ENCODE measurements around the gene USH1G. TPM values are rescaled to one million over a fixed set of nuclear protein-coding genes. Genes with fewer than 3 reads are reported as not detected.
A peak's percentile ranks its signal among the peaks of the same experiment; 100 is the strongest.

USH1G gene
- total RNA-seq, 1 donor from 2014 or later, result 0.21 TPM

- peaks cover 6% of the 10 kb centered on the region for H3K36me3 ChIP-seq
- H3K27me3 ChIP-seq (ENCODE audit: low read depth), result peaks cover 27% of the 10 kb centered on the region
- DNase-seq (no peak), ATAC-seq (peak in 1 of 2 donors; percentile 38)
- TF ChIP-seq CTCF (IDR thresholded peaks at IDR 0.05), result no peak
- H3K9me3 ChIP-seq, result no peaks in the 10 kb centered on the region
- H3K27ac ChIP-seq, result no peak overlapping the region
- H3K4me3 ChIP-seq, result no peak overlapping the region
- H3K4me1 ChIP-seq, result peaks cover 30% of the 10 kb centered on the region
- intact Hi-C loops (cut with DNase I), result no loop called here
These were observed 45.3 kb upstream of the USH1G start for GRCh38 chr17:74968361-74968780.

DNA sequence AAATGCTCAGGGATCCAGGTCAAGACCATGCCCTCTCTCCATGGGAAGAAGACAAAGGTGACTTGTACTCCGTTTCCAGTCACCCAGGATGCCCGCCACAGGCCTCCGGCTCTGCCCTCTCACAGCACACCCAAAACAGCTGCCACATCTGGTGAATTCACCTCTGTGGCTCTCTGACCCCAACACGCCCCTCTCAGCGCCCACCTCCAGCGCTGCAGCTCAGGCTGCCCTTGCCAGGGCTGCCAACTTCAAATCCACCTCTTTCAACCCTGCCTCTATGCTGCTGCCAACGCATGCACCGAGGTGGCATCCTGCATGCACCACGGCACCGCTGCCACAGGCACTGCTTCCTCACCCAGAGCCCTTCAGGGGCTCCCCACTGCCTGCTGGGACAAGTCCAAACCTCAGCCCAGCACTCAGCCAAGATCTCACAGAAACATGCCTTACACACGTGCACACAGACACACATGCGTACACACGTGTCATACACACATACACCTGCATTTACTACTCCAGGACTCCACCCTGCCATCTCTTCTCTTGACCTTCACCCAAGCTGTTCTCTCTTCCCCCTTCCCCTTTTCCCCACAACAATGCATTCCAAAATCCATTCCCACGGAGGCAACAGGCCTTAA lies 42.0 kb upstream of the USH1G start:
- H3K9me3 ChIP-seq, result no peaks in the 10 kb centered on the region
- ATAC-seq, result no peak
- no peak overlapping the region for H3K4me3 ChIP-seq
- peaks cover 4% of the 10 kb centered on the region for H3K27me3 ChIP-seq (ENCODE audit: low read depth)
- peaks cover 12% of the 10 kb centered on the region for H3K36me3 ChIP-seq
- intact Hi-C loops (cut with DNase I), result no loop called here
- H3K27ac ChIP-seq, result no peak overlapping the region
- no peak for TF ChIP-seq CTCF (IDR thresholded peaks at IDR 0.05)
- DNase-seq, result no peak
- H3K4me1 ChIP-seq, result peaks cover 28% of the 10 kb centered on the region

DNA sequence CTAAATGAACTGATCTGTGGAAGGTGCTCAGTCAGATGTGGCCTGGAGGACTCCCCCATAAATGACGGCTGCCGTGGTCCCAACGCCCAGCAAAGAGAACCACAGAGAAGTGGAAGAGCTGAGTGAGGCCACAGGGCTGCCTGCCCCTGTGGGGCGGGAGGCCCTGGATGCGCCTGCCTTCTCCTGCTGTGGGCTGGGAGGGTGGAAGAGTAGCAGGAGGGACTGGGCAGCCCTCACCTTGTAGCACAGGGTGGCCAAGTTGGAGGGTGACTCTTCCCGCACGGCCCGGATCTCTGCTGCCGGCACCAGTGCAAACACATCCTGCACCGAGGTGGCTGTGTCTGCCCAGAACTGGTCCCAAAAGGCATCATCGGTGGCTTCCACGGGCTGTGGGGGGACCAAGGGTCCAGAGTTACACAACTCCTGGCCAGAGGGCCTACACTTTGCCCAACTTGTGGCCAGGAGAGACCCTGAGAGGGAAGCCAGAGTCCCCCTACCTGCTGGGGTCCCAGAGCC lies 41.2 kb upstream of the USH1G start:
- H3K36me3 ChIP-seq, result peaks cover 12% of the 10 kb centered on the region
- intact Hi-C loops (cut with DNase I), result no loop called here

DNA sequence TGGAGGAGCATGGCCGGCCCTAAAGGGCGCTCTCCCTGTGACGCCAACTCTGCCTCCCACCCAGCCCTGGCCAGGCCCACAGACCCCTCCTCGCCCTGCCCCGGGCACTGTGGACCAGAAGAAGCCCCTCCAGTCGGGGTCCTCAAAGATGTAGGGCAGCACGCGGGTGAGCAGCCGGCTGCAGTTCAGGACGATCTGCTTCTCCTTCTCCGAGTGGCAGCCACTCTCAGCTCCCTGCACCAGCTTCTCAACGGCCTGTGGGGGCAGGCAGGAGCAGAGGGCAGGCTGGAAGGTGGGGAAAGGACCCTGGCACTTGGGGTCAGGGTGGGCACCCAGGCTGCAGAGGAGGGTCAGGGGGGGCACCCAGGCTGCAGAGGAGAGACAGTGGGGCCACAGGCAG lies 40.6 kb upstream of the USH1G start:
- Histone ChIP-seq H3K36me3 (peaks cover 12% of the 10 kb centered on the region), H3K9me3 (no peaks in the 10 kb centered on the region), H3K4me1 (peaks cover 19% of the 10 kb centered on the region), H3K27ac (no peak overlapping the region), H3K4me3 (no peak overlapping the region), H3K27me3 (ENCODE audit: low read depth) (peaks cover 1% of the 10 kb centered on the region)
- TF ChIP-seq CTCF (IDR thresholded peaks at IDR 0.05), result no peak
- DNase-seq, result no peak
- no peak for ATAC-seq
- intact Hi-C loops (cut with DNase I), result no loop called here

More for the DNA sequence above, 41.2 kb upstream of the USH1G start:
- Histone ChIP-seq H3K4me1 (peaks cover 24% of the 10 kb centered on the region), H3K27me3 (ENCODE audit: low read depth) (peaks cover 4% of the 10 kb centered on the region), H3K27ac (no peak overlapping the region), H3K4me3 (no peak overlapping the region), H3K9me3 (no peaks in the 10 kb centered on the region)
- DNase-seq, result no peak
- no peak for TF ChIP-seq CTCF (IDR thresholded peaks at IDR 0.05)
- ATAC-seq, result no peak

DNA sequence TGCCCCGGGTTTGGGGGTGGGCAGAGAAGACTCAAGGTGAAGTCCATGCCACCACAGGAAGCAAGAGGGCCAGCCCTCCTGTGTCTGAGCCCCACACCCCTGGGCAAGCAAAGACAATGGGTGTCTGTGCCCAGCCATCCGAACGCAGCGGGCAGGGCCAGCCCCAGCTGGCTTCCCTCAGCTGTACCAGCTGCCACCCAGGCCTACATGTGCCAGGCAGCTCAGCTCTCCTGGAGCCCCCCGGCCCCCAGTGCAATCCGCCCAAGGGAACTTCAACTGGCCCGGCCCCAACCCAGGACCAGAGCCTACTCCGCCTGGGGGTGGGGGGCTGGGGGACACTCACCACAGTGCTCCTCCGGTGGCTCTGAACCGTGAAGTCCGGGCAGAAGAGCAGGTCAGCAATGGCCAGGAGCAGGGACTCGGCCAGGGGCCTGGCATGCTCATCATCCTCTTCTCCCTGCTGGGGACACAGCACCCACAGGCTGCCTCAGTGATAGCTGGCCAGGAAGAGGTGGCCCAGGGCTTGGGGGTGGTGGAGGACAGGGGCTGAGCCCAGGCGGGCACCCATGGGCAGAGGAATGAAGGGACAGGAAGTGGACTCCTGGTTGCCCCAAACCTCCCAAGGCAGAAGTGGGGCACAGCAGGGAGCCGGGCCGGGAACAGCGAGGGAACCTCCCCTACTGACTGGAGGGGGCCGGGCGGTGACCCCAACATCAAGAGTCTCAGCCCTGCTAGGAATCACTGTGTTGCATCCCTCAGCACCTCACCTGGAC lies 39.8 kb upstream of the USH1G start:
- TF ChIP-seq CTCF (IDR thresholded peaks at IDR 0.05), result no peak
- Histone ChIP-seq H3K4me1 (peaks cover 15% of the 10 kb centered on the region), H3K9me3 (no peaks in the 10 kb centered on the region), H3K36me3 (peaks cover 12% of the 10 kb centered on the region), H3K27ac (no peak overlapping the region), H3K4me3 (no peak overlapping the region), H3K27me3 (ENCODE audit: low read depth) (no peaks in the 10 kb centered on the region)
- DNase-seq (no peak), ATAC-seq (no peak)
- intact Hi-C loops (cut with DNase I), result no loop called here
